Chondrocyte (in vitro differentiated cells): Measurements from ENCODE around the gene MAFB. TPM values are rescaled to one million over a fixed set of nuclear protein-coding genes. Genes with fewer than 3 reads are reported as not detected.

ENCODE experiments used
- DNase-seq: peaks from one replicate; pipeline ENCODE4 v3.0.0; 2021; ENCODE audit warnings: mixed read lengths, low spot score
- H3K27ac Mint-ChIP-seq: one replicate; pipeline ENCODE4 v1.8.0; 2021; ENCODE audit warnings: mild to moderate bottlenecking, moderate library complexity, mixed read lengths; ENCODE audit not compliant: unreplicated experiment
- H3K27me3 Mint-ChIP-seq: 2 replicates; pipeline ENCODE4 v1.8.0; 2021; ENCODE audit warnings: low read depth, mixed read lengths
- H3K36me3 Mint-ChIP-seq: 2 replicates; pipeline ENCODE4 v1.8.0; 2021; ENCODE audit warnings: low read depth, mixed read lengths
- H3K4me1 Mint-ChIP-seq: 2 replicates; pipeline ENCODE4 v1.8.0; 2021; ENCODE audit warnings: low read depth, mild to moderate bottlenecking, mixed read lengths
- H3K4me3 Mint-ChIP-seq: one replicate; pipeline ENCODE4 v1.8.0; 2021; ENCODE audit warnings: mild to moderate bottlenecking, moderate library complexity, mixed read lengths; ENCODE audit not compliant: unreplicated experiment
- H3K9me3 Mint-ChIP-seq: 2 replicates; pipeline ENCODE4 v1.8.0; 2021; ENCODE audit warnings: low read depth, mixed read lengths
- total RNA-seq: library from RNA; stranded (reverse); gene quantifications from 3 replicates; pipeline ENCODE4 v1.2.1, GENCODE V29; 2021
- TF ChIP-seq, protein P1 (sequence below): fragments of 200-600 bp; sonication (generic); IDR thresholded peaks from 2 replicates; pipeline ENCODE4 v1.5.0; 2021; ENCODE audit warnings: antibody characterized with exemption, mild to moderate bottlenecking, moderate library complexity

The MAFB gene
- total RNA-seq, 1 donor from 2014 or later = 4.2 TPM

DNA sequence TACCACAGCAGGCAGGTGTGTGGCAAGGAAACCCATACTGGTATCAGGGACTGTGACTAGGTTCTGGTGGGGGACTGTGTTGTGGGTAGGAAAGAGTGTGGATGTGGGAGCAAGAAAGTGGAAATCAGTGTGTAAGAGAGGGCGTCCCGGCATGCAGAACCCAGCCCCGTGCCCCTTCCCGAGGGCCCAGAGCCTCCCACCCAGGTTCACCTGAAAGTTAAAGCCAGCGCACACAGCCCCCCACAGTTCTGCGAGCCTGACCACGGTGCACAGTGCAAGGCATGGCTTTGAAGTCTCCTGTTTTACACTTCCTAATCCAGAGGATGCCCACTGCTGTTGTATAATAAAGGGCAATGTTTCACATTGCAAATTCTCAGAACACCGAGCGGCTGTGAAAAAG is 22.7 kb downstream of the MAFB start:
- Mint-ChIP-seq H3K9me3 (no peaks in the 10 kb centered on the region), H3K4me3 (no peak overlapping the region), H3K4me1 (no peaks in the 10 kb centered on the region), H3K36me3 (no peaks in the 10 kb centered on the region), H3K27ac (no peak overlapping the region), H3K27me3 (peaks cover 3% of the 10 kb centered on the region)
- TF ChIP-seq, protein P1, sequence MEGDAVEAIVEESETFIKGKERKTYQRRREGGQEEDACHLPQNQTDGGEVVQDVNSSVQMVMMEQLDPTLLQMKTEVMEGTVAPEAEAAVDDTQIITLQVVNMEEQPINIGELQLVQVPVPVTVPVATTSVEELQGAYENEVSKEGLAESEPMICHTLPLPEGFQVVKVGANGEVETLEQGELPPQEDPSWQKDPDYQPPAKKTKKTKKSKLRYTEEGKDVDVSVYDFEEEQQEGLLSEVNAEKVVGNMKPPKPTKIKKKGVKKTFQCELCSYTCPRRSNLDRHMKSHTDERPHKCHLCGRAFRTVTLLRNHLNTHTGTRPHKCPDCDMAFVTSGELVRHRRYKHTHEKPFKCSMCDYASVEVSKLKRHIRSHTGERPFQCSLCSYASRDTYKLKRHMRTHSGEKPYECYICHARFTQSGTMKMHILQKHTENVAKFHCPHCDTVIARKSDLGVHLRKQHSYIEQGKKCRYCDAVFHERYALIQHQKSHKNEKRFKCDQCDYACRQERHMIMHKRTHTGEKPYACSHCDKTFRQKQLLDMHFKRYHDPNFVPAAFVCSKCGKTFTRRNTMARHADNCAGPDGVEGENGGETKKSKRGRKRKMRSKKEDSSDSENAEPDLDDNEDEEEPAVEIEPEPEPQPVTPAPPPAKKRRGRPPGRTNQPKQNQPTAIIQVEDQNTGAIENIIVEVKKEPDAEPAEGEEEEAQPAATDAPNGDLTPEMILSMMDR = no peak
- no peak for DNase-seq

DNA sequence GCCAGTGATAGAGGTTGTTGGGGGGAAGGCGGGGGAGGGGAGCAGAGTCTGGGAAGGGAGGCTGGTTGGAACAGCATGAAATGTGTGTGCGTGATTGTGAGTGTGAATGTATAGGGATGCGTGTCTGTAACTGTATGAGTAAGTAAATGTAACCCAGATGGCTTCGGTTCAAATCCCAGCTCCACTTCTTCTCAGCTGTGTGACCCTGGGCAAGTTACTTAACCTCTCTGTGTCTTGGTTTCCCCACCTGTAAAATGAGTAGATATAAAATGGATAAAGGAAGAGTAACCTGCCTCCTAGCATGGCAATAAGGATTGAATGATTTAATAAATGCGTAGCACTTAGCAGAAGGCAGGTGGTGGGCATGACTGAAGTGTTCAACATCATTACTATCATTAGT is 24.1 kb downstream of the MAFB start:
- Mint-ChIP-seq H3K9me3 (no peaks in the 10 kb centered on the region), H3K4me3 (no peak overlapping the region), H3K36me3 (no peaks in the 10 kb centered on the region), H3K27me3 (peaks cover 9% of the 10 kb centered on the region), H3K4me1 (no peaks in the 10 kb centered on the region), H3K27ac (no peak overlapping the region)
- TF ChIP-seq, protein P1 = no peak
- no peak for DNase-seq

DNA sequence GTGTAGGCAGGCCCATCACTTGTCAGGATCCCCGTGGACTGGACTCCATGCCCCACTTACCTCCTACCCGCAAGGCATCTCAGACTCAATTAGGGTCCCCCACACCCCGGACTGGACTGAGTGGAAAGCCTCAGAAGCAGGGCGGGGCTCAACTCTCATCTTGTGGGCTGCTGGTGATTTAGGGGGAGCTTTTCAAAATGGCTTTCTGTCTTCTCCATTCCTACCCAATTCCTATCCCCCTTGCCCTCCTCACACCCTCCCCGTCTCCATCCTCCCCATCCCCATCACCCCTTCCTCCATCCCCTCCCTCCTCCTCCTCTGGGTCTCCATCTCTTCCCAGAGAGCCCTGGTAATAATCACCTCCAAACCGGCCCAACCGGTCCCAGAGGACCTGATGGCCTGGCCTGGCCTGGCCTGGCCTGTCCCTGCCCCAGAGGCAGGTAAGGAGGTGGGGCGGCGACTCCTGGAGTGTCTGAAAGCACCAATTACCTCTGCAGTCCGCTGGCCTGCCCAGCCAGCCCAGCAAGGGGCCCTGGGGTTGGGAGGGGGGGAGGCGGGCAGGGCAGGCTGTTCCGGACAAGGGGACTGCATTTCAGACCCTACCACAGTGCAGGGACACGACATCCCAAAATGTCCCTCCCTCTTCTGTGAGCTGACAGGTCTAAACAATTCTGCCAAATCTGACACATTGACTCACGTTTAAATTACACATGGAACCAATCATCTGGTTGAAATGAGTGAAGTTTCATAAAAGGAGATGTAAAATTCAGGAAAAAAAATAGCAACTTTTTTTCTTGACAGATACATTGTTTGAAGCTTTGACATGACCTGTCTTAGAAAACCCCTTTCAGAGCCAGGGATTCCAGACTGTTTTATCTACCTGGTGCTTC is 24.8 kb downstream of the MAFB start:
- no peaks in the 10 kb centered on the region for H3K36me3 Mint-ChIP-seq
- H3K27me3 Mint-ChIP-seq = peaks cover 15% of the 10 kb centered on the region
- no peak overlapping the region for H3K27ac Mint-ChIP-seq
- H3K4me1 Mint-ChIP-seq = no peaks in the 10 kb centered on the region
- no peaks in the 10 kb centered on the region for H3K9me3 Mint-ChIP-seq
- H3K4me3 Mint-ChIP-seq = no peak overlapping the region
- TF ChIP-seq, protein P1 = no peak
- DNase-seq = no peak

DNA sequence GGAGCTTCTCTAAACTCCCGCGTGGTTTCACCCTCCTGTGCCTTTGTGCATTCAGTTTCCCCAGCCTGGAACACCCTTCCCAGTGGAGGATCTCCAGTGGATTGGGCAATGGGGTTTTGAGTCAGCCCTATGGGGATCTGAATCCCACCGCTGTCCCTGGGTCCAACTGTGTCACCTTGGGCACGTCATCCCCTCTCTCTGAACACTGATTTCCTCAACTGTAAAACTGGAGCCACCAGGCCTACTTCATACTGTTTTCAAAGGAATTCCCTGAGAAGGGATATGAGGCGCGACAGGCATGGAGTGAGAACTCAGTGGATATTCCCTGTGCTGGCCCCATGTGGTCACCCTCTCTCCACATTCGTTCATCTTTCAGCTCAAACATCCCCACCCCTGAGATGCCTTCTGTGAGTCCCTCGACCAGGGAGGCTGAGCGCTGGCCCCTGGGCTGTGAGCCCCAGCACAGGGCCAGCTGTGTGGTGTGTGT is 25.7 kb downstream of the MAFB start:
- no peaks in the 10 kb centered on the region for H3K9me3 Mint-ChIP-seq
- no peak overlapping the region for H3K27ac Mint-ChIP-seq
- H3K4me1 Mint-ChIP-seq = no peaks in the 10 kb centered on the region
- H3K4me3 Mint-ChIP-seq = no peak overlapping the region
- no peaks in the 10 kb centered on the region for H3K36me3 Mint-ChIP-seq
- TF ChIP-seq, protein P1 = no peak
- DNase-seq = no peak
- peaks cover 18% of the 10 kb centered on the region for H3K27me3 Mint-ChIP-seq

DNA sequence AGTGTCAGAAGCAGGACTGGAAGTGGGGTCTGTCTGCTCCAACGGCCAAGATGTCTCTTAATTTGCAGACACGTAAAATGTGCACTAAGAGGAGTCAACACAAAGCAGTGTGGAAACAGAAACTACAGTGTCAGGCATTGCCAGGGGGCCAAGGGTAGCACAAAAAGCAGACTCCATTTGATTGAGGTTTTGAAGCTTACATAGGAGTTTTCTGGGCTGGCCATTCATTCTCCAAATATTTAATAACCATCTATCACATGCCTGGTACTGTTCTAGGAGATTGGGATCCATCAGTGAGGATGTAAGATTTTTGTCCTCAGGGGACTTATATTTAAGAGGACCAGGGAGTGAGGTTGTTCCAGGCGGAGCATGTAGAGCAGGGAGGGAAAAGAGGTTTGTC is 29.5 kb downstream of the MAFB start:
- Mint-ChIP-seq H3K9me3 (no peaks in the 10 kb centered on the region), H3K36me3 (no peaks in the 10 kb centered on the region), H3K4me1 (peaks cover 10% of the 10 kb centered on the region), H3K27ac (no peak overlapping the region), H3K27me3 (peaks cover 18% of the 10 kb centered on the region), H3K4me3 (no peak overlapping the region)
- DNase-seq = no peak
- TF ChIP-seq, protein P1 = no peak
